ENCODE data around the gene CRYBA4.

GRCh38 chr22:26589367-26589844, 32.4 kb upstream of the CRYBA4 start:
- TF ChIP-seq CTCF (IDR thresholded peaks at IDR 0.05) = no peak
- no peak for TF ChIP-seq POLR2A (IDR thresholded peaks at IDR 0.05)
